ENCODE data around the gene ERBIN.

DNA sequence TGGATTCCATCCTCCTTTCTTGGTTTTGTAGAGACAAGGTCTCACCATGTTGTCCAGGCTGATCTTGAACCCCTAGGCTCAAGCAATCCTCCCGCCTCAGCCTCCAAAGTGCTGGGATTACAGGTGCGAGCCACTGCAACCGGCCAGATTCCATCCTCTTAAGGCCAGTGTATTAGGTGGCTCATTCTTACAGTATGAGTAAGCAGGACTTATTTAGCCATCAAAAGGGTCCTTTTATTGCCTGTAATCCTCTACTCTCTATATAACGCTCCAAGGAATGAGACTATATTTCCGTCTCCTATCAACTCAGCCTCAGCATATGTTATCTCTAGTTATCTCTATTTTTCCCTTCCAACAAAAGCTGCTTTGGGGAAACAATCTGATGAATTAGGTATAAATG lies 3.0 kb upstream of the ERBIN start:
- TF ChIP-seq, protein P1, sequence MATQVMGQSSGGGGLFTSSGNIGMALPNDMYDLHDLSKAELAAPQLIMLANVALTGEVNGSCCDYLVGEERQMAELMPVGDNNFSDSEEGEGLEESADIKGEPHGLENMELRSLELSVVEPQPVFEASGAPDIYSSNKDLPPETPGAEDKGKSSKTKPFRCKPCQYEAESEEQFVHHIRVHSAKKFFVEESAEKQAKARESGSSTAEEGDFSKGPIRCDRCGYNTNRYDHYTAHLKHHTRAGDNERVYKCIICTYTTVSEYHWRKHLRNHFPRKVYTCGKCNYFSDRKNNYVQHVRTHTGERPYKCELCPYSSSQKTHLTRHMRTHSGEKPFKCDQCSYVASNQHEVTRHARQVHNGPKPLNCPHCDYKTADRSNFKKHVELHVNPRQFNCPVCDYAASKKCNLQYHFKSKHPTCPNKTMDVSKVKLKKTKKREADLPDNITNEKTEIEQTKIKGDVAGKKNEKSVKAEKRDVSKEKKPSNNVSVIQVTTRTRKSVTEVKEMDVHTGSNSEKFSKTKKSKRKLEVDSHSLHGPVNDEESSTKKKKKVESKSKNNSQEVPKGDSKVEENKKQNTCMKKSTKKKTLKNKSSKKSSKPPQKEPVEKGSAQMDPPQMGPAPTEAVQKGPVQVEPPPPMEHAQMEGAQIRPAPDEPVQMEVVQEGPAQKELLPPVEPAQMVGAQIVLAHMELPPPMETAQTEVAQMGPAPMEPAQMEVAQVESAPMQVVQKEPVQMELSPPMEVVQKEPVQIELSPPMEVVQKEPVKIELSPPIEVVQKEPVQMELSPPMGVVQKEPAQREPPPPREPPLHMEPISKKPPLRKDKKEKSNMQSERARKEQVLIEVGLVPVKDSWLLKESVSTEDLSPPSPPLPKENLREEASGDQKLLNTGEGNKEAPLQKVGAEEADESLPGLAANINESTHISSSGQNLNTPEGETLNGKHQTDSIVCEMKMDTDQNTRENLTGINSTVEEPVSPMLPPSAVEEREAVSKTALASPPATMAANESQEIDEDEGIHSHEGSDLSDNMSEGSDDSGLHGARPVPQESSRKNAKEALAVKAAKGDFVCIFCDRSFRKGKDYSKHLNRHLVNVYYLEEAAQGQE (IDR thresholded peaks at IDR 0.05; ENCODE audit: unreplicated experiment): no peak
- TF ChIP-seq, protein P2, sequence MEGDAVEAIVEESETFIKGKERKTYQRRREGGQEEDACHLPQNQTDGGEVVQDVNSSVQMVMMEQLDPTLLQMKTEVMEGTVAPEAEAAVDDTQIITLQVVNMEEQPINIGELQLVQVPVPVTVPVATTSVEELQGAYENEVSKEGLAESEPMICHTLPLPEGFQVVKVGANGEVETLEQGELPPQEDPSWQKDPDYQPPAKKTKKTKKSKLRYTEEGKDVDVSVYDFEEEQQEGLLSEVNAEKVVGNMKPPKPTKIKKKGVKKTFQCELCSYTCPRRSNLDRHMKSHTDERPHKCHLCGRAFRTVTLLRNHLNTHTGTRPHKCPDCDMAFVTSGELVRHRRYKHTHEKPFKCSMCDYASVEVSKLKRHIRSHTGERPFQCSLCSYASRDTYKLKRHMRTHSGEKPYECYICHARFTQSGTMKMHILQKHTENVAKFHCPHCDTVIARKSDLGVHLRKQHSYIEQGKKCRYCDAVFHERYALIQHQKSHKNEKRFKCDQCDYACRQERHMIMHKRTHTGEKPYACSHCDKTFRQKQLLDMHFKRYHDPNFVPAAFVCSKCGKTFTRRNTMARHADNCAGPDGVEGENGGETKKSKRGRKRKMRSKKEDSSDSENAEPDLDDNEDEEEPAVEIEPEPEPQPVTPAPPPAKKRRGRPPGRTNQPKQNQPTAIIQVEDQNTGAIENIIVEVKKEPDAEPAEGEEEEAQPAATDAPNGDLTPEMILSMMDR (conservative IDR thresholded peaks at IDR 0.05; ENCODE audit: low read depth in 2 of 2): no peak
- no peak for TF ChIP-seq EZH2 (IDR thresholded peaks at IDR 0.05; ENCODE audit: low read depth, unreplicated experiment)
- TF ChIP-seq POLR2AphosphoS5 (IDR thresholded peaks at IDR 0.05; ENCODE audit: low read depth): no peak
- TF ChIP-seq CREB1 (CRISPR knock-in tag; IDR thresholded peaks at IDR 0.05; ENCODE audit: low read depth): no peak
- TF ChIP-seq JUNB (IDR thresholded peaks at IDR 0.05; ENCODE audit: unreplicated experiment): no peak
- no peak for TF ChIP-seq ZNF114 (CRISPR knock-in tag; IDR thresholded peaks at IDR 0.05)
- TF ChIP-seq NANOG (IDR thresholded peaks at IDR 0.05; ENCODE audit: borderline replicate concordance): no peak
- no peak for TF ChIP-seq ETS1 (IDR thresholded peaks at IDR 0.05)
- TF ChIP-seq EZH2phosphoT487 (IDR thresholded peaks at IDR 0.05; ENCODE audit: unreplicated experiment): no peak
- no peak for TF ChIP-seq ZNF331 (CRISPR knock-in tag; IDR thresholded peaks at IDR 0.05; ENCODE audit: low read depth)
